Suppressor macrophage treated with lipopolysaccharide for 4 hours (primary cell): ENCODE data around the gene C9orf153.
"Not testable (repeated sequence)": the region's sequence is repeated elsewhere in the genome, so short reads cannot be mapped to it uniquely, and the experiment has no call there.

ENCODE experiments used
- DNase-seq: peaks from one replicate; pipeline ENCODE4 v3.0.0-alpha.2; 2020

Gene C9orf153

GRCh38 chr9:86259557-86259956 is at the start of gene C9orf153:
Gene C9orf153, minus strand, starts transcription at chr9:86259657. Its CDS starts 30,054 bp downstream, at chr9:86229603.
- DNase-seq, result no peak

DNA sequence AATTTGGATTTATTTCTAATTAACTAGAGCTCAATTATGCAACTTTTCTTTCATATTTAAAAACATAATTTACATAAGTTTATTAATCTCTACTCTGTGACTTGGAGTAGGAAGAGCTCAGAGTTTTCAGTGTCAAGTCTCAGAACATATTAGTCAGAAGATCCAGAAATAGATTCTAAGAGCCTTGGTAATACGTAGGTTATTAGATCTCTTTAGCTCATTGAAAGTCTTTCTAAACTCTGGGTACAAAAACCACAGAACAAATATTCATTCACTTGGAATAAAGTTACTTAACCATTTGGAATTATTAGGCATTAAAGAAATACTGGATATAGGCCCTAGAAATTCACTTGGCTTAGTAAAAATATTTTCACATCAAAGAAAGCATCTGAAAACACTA is 49.2 kb upstream of the C9orf153 start:
- DNase-seq, result no peak

GRCh38 chr9:86304236-86304730 is 44.8 kb upstream of the C9orf153 start:
- no peak for DNase-seq

- no peak for DNase-seq
These were observed 44.0 kb upstream of the C9orf153 start for GRCh38 chr9:86303316-86303975.

DNA sequence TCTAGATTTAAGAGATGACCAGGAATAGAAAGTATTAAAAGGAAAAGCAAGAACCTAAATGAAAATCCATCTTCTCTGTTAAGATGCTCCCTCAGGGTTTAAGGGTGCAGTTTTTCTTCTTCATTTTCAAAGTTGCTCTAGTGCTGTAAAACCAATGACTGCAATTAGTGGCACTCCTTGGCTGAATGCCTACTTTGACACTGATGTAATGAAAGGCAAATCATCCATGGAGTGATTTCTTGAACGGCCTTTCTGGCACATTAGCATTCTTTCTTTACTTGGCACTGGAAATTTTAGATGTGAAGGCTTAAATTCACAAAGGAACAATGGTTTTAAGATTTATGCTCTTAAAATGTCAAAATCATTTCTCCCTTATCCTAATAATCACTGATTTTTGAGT is 42.2 kb upstream of the C9orf153 start:
- DNase-seq, result no peak

DNA sequence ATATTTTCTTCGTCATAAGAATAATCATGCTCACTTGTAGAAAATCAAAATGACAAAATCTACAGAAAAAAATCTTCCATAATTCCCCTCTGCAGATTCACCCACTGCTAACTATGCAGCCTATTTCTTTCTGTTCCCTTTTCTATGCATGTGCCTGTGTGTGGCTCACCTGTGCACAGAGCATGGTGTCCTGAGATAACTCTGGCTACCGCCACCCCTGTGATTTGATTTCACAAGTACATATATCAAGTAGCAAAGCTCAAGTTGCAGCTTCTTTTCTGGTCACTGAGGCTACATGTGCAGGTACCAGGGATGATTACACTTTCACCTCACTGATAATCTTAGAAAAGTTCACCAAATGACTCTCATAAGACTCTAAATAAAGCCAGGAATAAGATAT is 41.2 kb upstream of the C9orf153 start:
- DNase-seq, result no peak

GRCh38 chr9:86298873-86299272 is 39.4 kb upstream of the C9orf153 start:
- DNase-seq, result no peak

DNA sequence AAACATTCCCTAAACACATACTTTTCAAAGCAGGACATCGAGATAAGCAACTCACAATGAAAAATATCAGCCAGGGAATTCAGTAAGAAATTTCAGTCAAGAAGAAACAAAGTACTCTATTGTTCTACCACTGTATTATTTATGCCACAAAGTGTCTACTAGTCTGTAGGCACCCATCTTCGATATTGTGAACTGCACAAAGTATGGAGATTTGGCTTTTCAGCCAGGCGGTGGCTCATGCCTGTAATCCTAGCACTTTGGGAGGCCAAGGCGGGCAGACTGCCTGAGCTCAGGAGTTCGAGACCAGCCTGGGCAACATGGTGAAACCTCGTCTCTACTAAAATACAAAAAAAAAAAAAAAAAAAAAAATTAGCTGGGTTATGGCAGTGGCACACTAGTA is 30.9 kb upstream of the C9orf153 start:
- not testable (repeated sequence) for DNase-seq

DNA sequence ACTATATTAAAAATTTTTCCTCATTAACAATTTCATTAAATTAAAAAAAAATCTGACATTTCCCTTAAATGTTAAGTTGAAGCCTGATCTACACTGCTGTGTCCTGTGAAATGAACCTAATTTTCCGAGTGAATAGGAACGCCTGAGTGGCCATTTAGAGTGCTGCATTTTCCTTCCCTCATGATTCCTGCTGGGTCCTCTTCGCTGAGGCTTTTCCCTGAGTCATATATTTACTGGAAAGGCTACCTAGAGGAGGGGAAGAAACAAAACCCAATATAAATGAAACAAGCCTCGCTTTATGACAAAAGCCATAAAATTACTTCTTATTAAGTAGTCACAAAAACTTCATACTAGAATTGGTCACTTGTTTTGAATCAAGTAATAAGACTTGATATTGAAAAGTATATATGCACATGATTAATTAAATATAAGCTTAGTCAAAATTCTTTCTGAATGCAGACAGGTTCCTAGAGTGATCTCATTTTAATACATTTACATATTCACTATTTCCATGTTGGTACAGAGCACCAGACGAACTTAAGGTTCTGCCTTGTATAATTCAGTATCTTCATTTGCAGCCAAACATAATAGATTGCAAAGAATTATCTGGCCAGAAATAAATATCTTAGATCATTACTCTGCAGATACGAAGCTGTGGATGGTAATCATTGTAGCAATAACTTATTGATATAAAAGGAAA is 29.2 kb upstream of the C9orf153 start:
- DNase-seq, result no peak

DNA sequence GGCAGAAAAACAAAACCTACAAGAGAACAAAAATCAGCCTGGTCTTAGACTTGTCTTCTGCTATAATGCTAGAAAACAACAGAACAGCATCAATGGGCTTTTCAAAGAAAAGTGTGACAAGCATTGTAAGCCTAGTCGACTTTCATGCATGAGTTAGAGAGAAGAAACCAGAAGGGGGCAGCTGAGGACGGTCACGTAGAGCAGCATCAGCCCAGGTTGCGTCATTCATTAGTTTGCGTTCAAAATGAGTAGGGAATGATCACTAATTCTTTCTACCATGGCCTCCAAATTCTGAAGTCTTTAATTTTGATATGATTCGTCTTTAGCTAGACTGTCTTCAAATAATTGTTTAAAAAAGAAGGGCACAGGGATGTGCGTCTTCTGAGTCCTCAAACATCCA is 27.6 kb upstream of the C9orf153 start:
- peak; percentile 63 for DNase-seq

DNA sequence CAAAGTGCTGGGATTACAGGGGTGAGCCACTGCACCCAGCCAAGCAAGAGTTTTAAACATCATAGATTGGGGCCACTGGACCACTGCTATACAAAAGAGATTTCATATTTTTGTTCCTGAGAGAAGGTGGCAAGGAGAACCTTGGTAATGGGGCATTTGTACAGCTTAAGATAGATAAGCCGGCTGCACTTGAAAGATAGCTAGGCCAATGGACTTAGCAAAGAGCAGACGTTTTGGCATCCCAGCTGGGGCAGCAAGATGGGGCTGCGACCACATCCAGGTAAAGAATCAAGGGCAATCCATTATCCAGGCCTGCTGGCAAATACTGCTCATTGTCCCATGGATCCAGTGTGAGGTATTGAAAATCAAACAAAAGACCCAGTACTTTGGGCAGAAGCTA is 26.8 kb upstream of the C9orf153 start:
- DNase-seq, result no peak

DNA sequence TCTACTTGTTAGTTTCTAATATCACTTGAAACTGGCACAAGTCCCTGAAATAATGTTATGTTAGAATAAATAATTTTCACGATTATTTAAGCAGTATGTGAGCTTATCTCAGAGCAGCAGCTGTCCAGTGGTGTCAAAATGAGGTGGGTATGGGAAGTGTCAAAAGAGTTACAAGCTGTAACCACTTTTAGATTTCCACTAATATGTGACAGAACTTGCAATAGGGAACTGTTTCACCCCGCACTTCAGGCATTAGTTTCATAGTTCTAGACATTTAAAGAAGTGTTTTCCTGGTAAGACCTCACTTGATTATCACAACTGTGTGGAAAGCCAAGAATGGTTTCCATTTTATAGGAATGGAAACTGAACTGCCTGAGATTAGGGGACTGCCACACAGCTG is 25.8 kb upstream of the C9orf153 start:
- DNase-seq, result peak; percentile 71

DNA sequence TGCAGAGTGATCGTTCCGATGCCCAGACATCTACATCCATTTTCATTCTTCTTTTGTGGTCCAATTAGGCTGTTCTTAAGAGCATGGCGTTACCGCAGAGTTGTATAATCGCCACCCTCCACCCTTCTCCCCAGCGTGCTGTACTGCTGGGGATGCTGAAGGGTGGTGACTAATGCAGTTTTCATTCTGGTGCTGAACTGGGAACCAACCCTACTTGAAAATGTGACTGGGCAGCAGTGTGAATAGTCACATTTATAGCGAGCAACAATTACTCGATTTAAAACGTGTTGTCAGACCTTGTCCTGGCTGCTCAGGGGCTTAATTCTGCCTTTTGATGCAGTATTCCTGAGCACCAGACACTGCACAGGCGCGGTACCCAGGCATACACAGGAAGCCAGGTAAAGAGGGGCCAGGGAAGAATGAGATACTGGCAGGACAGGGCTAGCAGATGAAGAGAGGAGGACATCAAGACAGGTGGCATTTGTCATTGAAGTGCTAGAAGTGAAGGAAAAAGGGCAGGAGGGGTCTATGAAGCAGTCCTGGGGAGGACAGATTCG is 23.6 kb upstream of the C9orf153 start:
- DNase-seq, result peak; percentile 84

DNA sequence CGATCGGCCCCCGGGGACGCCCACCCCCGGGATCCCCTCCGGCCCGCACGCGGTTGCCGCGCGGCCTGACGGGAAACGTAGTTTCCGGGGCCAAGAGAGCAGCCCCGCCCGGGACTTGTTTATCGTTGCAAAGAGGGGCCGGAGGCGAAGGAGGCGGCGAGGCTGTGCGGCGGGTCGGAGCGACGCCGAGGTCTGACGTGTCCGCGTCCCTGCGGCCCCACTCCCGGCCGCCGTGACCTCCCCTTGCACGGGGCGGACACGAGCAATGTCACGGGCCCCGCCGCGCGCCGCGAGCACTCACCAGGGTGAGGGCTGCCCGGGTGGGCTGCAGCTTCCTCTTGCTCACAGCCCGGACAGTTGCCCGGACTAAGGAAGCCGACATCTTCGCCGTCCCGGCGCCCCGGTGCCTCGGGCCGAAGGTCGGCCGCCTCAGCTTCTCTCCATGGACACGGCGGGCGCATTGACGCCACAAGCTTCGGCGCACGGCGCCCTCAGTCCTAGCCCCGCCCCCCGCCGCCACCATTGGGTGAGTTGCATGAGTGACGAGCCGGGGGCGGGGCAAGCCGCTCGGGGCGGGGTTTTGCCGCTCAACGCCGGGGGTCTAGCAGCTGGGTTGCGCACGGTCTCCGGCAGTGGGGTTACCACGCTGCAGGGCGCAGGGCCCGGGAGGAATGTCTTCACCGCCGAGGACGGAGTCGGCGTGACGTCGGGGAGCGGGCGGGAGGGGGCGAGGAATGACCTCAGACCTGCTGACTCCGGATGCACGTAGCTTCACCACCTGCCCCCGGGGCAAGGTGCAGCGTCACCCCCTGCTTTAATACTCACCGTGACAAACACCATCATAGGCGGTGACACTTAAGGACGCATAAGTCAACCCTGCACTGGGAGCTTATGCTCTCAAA is 22.9 kb upstream of the C9orf153 start, which contains the start of gene ISCA1:
Gene ISCA1 (minus strand): TSS at position 462 of the 902 bp plus-strand sequence. CDS start 80 bp downstream, at position 382.
- peak; percentile 97 for DNase-seq

DNA sequence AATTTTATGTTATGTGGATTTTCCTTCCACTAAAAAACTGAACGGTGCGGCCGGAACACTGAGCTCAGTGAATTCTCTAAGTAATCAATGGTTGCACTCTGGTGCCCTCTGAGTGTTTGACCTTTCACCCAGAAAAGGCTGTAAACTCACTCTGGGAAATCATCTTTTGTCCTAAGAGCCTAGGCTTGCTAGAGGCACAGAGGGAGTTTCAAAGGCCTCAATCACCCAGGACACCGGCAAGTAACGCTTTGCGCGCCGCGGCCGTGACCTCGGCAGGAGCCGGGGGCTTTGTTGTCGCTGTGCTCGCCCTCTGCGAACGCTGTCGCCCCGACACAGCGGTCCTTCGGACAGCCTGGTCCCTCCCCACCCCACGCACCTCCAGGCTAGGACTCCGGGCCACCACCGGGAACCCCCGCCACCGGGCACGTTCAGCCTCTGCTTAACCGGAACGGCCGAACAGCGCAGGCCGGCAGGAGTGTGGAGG is 22.2 kb upstream of the C9orf153 start:
- peak; percentile 13 for DNase-seq

- DNase-seq, result no peak
These were observed 21.1 kb upstream of the C9orf153 start for GRCh38 chr9:86280580-86280979.

DNA sequence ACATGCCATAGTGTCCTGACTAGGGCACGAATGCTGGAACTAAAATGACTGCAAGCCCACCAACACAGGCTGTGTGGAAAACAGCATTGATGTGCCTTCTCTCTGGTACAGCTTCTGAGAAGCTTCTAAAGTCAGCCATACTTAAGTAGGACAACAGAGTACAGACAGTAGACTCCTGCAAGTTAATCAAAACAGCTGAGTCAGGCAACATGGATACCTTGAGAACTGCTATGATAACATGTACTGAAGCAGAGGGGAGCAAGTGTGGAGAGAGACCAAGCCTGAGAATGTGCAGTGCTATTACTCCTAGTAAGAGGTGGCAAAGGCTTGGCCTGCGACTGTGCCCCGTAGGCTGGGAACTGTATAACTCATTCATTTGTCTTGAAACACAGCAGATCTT is 20.4 kb upstream of the C9orf153 start:
- DNase-seq, result no peak

- DNase-seq, result no peak
These were observed 17.6 kb upstream of the C9orf153 start for GRCh38 chr9:86277072-86277471.

- no peak for DNase-seq
These were observed 16.5 kb upstream of the C9orf153 start for GRCh38 chr9:86275962-86276361.

GRCh38 chr9:86274821-86275643 is 15.6 kb upstream of the C9orf153 start:
- DNase-seq, result no peak

DNA sequence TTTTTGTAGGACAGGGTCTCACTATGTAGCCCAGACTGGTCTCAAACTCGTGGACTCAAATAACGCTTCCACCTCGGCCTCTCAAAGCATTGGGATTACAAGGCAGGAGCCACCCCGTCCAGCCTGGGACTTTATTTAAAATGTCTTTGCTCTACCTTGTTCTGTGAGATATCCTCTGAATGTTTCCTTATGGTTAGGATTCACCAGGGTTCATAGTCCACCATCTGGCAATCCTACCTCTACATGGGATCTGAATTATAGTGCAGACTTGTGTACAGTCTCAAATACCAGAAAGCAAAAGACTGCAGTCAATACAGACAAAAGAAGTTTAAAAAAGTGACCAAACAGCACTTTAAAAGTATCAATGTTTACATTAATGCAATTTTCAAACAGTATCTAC is 12.8 kb upstream of the C9orf153 start:
- DNase-seq, result no peak

GRCh38 chr9:86263876-86264275 is 4.4 kb upstream of the C9orf153 start:
- DNase-seq, result no peak
